ENCODE results near the gene PROM1.

The PROM1 gene

DNA sequence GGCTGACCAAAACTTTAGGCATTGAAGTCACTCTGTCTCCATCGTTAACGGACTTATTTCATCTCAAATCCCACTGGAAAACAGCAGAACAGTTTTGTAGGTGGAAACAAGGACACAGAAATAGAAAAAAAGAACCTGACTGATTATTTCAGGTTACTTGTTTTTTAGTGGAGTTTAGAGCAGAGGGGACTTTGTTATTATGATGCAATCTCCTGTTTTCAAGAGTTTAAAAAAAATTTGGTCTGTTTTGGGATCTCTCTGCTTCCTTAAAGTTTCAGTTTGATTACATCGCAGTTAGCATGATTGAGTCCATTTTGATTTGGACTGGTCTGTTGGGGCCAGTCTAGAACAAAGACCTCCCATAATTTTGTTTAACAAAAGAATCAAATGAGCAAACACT, 13.6 kb downstream of the PROM1 start:
- Histone ChIP-seq H2BK15ac (ENCODE audit: low read depth, poor library complexity, severe bottlenecking) (no peak overlapping the region), H2BK5ac (ENCODE audit: low read depth, low read length, poor library complexity, severe bottlenecking) (no peak overlapping the region), H3K36me3 (ENCODE audit: control insufficient read depth in 1 of 2, insufficient read depth in 2 of 2, low read depth in 1 of 2, low read length in 2 of 2) (peaks cover 0 to 7% of the 10 kb centered on the region in 2 experiments), H3K4ac (ENCODE audit: low read depth in 1 of 2, low read length in 2 of 2) (no peak overlapping the region), H3K4me1 (ENCODE audit: control insufficient read depth, insufficient read depth, low read depth, low read length) (no peaks in the 10 kb centered on the region), H4K8ac (ENCODE audit: low read length) (no peak overlapping the region), H4K91ac (ENCODE audit: low read length) (no peak overlapping the region), H3K27ac (ENCODE audit: low read length, poor library complexity, severe bottlenecking) (no peak overlapping the region), H3K14ac (ENCODE audit: low read length in 2 of 2) (no peak overlapping the region), H2AFZ (ENCODE audit: low read depth, low read length) (no peak overlapping the region), H3K23ac (ENCODE audit: low read length in 2 of 2) (no peak overlapping the region), H3K27me3 (ENCODE audit: control insufficient read depth in 1 of 2, insufficient read depth in 1 of 2, low read length in 2 of 2) (peaks cover 0 to 58% of the 10 kb centered on the region in 2 experiments), H2BK120ac (ENCODE audit: low read depth, low read length) (no peak overlapping the region), H3K4me2 (ENCODE audit: low read length, poor library complexity, severe bottlenecking) (no peak overlapping the region), H3K4me3 (ENCODE audit: insufficient read depth in 1 of 2, low read depth in 1 of 2, low read length in 2 of 2) (no peak overlapping the region), H2BK12ac (ENCODE audit: low read length in 2 of 2) (no peak overlapping the region), H3K18ac (ENCODE audit: low read depth in 1 of 2, low read length in 2 of 2) (no peak overlapping the region), H2AK5ac (ENCODE audit: low read length, severe bottlenecking) (no peak overlapping the region), H3K79me1 (replicated peaks; ENCODE audit: low read length, poor library complexity, severe bottlenecking) (no peaks in the 10 kb centered on the region), H3K9ac (ENCODE audit: low read length) (no peak overlapping the region), H3K9me3 (ENCODE audit: control insufficient read depth, low read length) (no peaks in the 10 kb centered on the region)
- no peak for DNase-seq
- 100% methylated on average over 1 of the region's 3 CpGs for WGBS

DNA sequence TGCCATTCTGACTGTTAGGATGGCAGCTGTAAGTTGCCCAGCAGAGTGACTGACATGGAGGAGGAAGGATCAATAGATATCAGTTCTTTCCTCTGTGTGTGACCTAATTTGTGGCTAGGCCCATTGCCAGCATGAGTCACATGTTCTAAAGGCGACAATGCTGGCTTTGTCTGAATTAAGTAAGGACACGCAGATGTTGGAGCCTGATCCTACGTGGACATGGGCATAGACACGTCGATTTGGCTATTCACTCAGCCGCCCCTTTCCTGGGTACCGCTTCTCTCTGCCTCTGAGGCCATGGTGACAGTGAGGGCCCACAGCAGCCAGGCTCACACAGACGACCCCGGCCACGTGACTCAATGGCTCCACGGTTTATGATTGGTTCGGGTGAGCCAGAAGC, 16.3 kb downstream of the PROM1 start:
- DNase-seq: no peak
- Histone ChIP-seq H3K23ac (ENCODE audit: low read length in 2 of 2) (no peak overlapping the region), H2BK120ac (ENCODE audit: low read depth, low read length) (no peak overlapping the region), H2BK5ac (ENCODE audit: low read depth, low read length, poor library complexity, severe bottlenecking) (no peak overlapping the region), H3K9me3 (ENCODE audit: control insufficient read depth, low read length) (peaks cover 4% of the 10 kb centered on the region), H3K4ac (ENCODE audit: low read depth in 1 of 2, low read length in 2 of 2) (no peak overlapping the region), H4K91ac (ENCODE audit: low read length) (no peak overlapping the region), H3K4me1 (ENCODE audit: control insufficient read depth, insufficient read depth, low read depth, low read length) (no peaks in the 10 kb centered on the region), H2BK12ac (ENCODE audit: low read length in 2 of 2) (peak overlapping the region; percentile 38 to 51), H3K4me2 (ENCODE audit: low read length, poor library complexity, severe bottlenecking) (no peak overlapping the region), H3K27ac (ENCODE audit: low read length, poor library complexity, severe bottlenecking) (no peak overlapping the region), H3K27me3 (ENCODE audit: control insufficient read depth in 1 of 2, insufficient read depth in 1 of 2, low read length in 2 of 2) (peaks cover 0 to 33% of the 10 kb centered on the region in 2 experiments), H3K9ac (ENCODE audit: low read length) (no peak overlapping the region), H3K36me3 (ENCODE audit: control insufficient read depth in 1 of 2, insufficient read depth in 2 of 2, low read depth in 1 of 2, low read length in 2 of 2) (peaks cover 0 to 11% of the 10 kb centered on the region in 2 experiments), H2AK5ac (ENCODE audit: low read length, severe bottlenecking) (no peak overlapping the region), H2BK15ac (ENCODE audit: low read depth, poor library complexity, severe bottlenecking) (peak overlapping the region; percentile 34), H3K79me1 (replicated peaks; ENCODE audit: low read length, poor library complexity, severe bottlenecking) (no peaks in the 10 kb centered on the region), H3K4me3 (ENCODE audit: insufficient read depth in 1 of 2, low read depth in 1 of 2, low read length in 2 of 2) (no peak overlapping the region), H3K14ac (ENCODE audit: low read length in 2 of 2) (no peak overlapping the region), H2AFZ (ENCODE audit: low read depth, low read length) (no peak overlapping the region), H3K18ac (ENCODE audit: low read depth in 1 of 2, low read length in 2 of 2) (peak overlapping the region in 1 of 2 experiments; percentile 16), H4K8ac (ENCODE audit: low read length) (no peak overlapping the region)
- WGBS: 84% methylated on average over 12 of the region's 12 CpGs

DNA sequence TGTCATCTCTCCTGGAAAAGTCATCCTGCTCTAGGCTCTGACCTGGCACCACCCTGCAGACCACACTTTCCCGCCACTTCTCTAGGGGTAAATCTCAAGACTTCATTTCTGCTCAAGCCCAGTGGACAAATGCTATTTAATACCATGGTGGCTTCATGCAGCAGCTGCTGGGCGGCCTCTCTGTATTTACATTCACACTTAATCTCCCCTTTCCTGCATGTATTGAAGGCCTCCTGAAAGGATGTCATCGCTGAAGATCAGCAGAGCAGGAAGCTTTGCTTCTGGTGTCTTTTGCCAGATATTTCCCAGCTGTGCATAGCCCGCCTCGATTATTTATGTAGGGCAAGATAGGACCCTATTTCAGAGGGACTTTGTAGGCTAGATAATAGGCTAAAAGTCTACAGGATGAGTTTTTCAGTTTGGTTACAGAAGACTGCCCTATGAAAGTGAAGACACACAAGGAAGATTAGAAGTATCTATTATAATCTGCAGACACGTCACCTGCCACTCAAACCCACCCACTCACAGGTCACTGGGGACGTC, 17.2 kb downstream of the PROM1 start:
- H3K27me3 ChIP-seq (ENCODE audit: control insufficient read depth in 1 of 2, insufficient read depth in 1 of 2, low read length in 2 of 2): peaks cover 0 to 25% of the 10 kb centered on the region in 2 experiments
- H4K91ac ChIP-seq (ENCODE audit: low read length): peak overlapping the region; percentile 4
- no peak overlapping the region for H2BK120ac ChIP-seq (ENCODE audit: low read depth, low read length)
- H3K9ac ChIP-seq (ENCODE audit: low read length): no peak overlapping the region
- no peak overlapping the region for H2BK15ac ChIP-seq (ENCODE audit: low read depth, poor library complexity, severe bottlenecking)
- no peak overlapping the region for H2BK5ac ChIP-seq (ENCODE audit: low read depth, low read length, poor library complexity, severe bottlenecking)
- 45% methylated on average over 7 of the region's 7 CpGs for WGBS
- no peak overlapping the region for H4K8ac ChIP-seq (ENCODE audit: low read length)
- H3K27ac ChIP-seq (ENCODE audit: low read length, poor library complexity, severe bottlenecking): no peak overlapping the region
- no peak overlapping the region for H2AK5ac ChIP-seq (ENCODE audit: low read length, severe bottlenecking)
- no peak overlapping the region for H2AFZ ChIP-seq (ENCODE audit: low read depth, low read length)
- H3K79me1 ChIP-seq (replicated peaks; ENCODE audit: low read length, poor library complexity, severe bottlenecking): no peaks in the 10 kb centered on the region
- no peak overlapping the region for H3K14ac ChIP-seq (ENCODE audit: low read length in 2 of 2)
- peaks cover 0 to 11% of the 10 kb centered on the region in 2 experiments for H3K36me3 ChIP-seq (ENCODE audit: control insufficient read depth in 1 of 2, insufficient read depth in 2 of 2, low read depth in 1 of 2, low read length in 2 of 2)
- no peak for DNase-seq
- H3K4me3 ChIP-seq (ENCODE audit: insufficient read depth in 1 of 2, low read depth in 1 of 2, low read length in 2 of 2): no peak overlapping the region
- H3K9me3 ChIP-seq (ENCODE audit: control insufficient read depth, low read length): peaks cover 4% of the 10 kb centered on the region
- H3K4me1 ChIP-seq (ENCODE audit: control insufficient read depth, insufficient read depth, low read depth, low read length): no peaks in the 10 kb centered on the region
- H3K18ac ChIP-seq (ENCODE audit: low read depth in 1 of 2, low read length in 2 of 2): peak overlapping the region; percentile 7 to 10
- H2BK12ac ChIP-seq (ENCODE audit: low read length in 2 of 2): peak overlapping the region in 1 of 2 experiments; percentile 18
- no peak overlapping the region for H3K4me2 ChIP-seq (ENCODE audit: low read length, poor library complexity, severe bottlenecking)
- H3K23ac ChIP-seq (ENCODE audit: low read length in 2 of 2): no peak overlapping the region
- no peak overlapping the region for H3K4ac ChIP-seq (ENCODE audit: low read depth in 1 of 2, low read length in 2 of 2)

DNA sequence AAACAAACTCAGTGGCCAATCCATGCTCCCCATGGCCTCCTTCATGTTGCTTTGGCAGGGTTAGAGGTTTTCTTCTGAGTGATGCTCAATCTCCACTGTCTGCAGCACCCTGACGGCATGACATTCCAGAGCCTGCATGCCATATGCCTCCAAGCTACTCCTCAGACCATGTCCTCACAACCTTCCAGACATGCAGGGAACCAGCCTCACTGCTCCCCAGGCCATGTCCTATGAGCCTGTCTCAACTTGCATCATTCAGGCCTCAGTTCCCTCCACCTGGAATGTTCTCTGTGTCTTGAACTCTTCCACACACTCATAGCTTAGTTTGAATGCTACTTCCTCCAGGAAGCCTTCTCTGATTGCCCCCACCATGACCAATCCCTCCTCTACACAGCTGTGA, 18.8 kb downstream of the PROM1 start:
- H3K4me3 ChIP-seq (ENCODE audit: insufficient read depth in 1 of 2, low read depth in 1 of 2, low read length in 2 of 2): no peak overlapping the region
- 97% methylated on average over 1 of the region's 1 CpG for WGBS
- H3K9me3 ChIP-seq (ENCODE audit: control insufficient read depth, low read length): peaks cover 4% of the 10 kb centered on the region
- no peaks in the 10 kb centered on the region for H3K4me1 ChIP-seq (ENCODE audit: control insufficient read depth, insufficient read depth, low read depth, low read length)
- no peak overlapping the region for H2AK5ac ChIP-seq (ENCODE audit: low read length, severe bottlenecking)
- H3K79me1 ChIP-seq (replicated peaks; ENCODE audit: low read length, poor library complexity, severe bottlenecking): no peaks in the 10 kb centered on the region
- H3K4ac ChIP-seq (ENCODE audit: low read depth in 1 of 2, low read length in 2 of 2): no peak overlapping the region
- peak overlapping the region in 1 of 2 experiments; percentile 3 for H3K14ac ChIP-seq (ENCODE audit: low read length in 2 of 2)
- H2BK15ac ChIP-seq (ENCODE audit: low read depth, poor library complexity, severe bottlenecking): no peak overlapping the region
- H3K4me2 ChIP-seq (ENCODE audit: low read length, poor library complexity, severe bottlenecking): no peak overlapping the region
- DNase-seq: no peak
- H3K36me3 ChIP-seq (ENCODE audit: control insufficient read depth in 1 of 2, insufficient read depth in 2 of 2, low read depth in 1 of 2, low read length in 2 of 2): peaks cover 0 to 11% of the 10 kb centered on the region in 2 experiments
- H4K91ac ChIP-seq (ENCODE audit: low read length): peak overlapping the region; percentile 21
- H3K18ac ChIP-seq (ENCODE audit: low read depth in 1 of 2, low read length in 2 of 2): peak overlapping the region in 1 of 2 experiments; percentile 38
- no peak overlapping the region for H3K27ac ChIP-seq (ENCODE audit: low read length, poor library complexity, severe bottlenecking)
- no peak overlapping the region for H4K8ac ChIP-seq (ENCODE audit: low read length)
- no peak overlapping the region for H2AFZ ChIP-seq (ENCODE audit: low read depth, low read length)
- H2BK12ac ChIP-seq (ENCODE audit: low read length in 2 of 2): no peak overlapping the region
- H2BK120ac ChIP-seq (ENCODE audit: low read depth, low read length): no peak overlapping the region
- H2BK5ac ChIP-seq (ENCODE audit: low read depth, low read length, poor library complexity, severe bottlenecking): no peak overlapping the region
- H3K23ac ChIP-seq (ENCODE audit: low read length in 2 of 2): peak overlapping the region in 1 of 2 experiments; percentile 79
- H3K9ac ChIP-seq (ENCODE audit: low read length): no peak overlapping the region
- H3K27me3 ChIP-seq (ENCODE audit: control insufficient read depth in 1 of 2, insufficient read depth in 1 of 2, low read length in 2 of 2): peaks cover 0 to 9% of the 10 kb centered on the region in 2 experiments
